ENCODE results near the gene ULK4.

DNA sequence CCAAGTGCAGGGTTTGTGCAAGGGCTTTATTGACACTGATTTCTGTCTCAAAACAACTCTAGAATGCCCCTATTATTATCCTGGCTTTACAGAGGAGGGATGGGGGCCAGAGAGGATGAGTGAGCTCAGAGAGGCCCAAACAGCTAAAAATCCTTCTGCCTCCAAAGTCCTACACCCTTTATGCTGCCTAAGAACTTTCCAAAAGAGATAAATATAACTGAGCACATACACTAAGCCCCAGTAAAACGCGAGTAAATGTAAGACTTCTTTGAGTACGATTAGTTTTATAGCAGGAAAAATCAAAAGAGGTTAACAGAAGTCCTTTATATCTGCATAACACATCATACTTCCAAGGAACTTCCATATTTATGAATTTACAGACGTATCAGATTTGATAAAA, 613.5 kb downstream of the ULK4 start:
- TF ChIP-seq, protein P1, sequence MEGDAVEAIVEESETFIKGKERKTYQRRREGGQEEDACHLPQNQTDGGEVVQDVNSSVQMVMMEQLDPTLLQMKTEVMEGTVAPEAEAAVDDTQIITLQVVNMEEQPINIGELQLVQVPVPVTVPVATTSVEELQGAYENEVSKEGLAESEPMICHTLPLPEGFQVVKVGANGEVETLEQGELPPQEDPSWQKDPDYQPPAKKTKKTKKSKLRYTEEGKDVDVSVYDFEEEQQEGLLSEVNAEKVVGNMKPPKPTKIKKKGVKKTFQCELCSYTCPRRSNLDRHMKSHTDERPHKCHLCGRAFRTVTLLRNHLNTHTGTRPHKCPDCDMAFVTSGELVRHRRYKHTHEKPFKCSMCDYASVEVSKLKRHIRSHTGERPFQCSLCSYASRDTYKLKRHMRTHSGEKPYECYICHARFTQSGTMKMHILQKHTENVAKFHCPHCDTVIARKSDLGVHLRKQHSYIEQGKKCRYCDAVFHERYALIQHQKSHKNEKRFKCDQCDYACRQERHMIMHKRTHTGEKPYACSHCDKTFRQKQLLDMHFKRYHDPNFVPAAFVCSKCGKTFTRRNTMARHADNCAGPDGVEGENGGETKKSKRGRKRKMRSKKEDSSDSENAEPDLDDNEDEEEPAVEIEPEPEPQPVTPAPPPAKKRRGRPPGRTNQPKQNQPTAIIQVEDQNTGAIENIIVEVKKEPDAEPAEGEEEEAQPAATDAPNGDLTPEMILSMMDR (conservative IDR thresholded peaks at IDR 0.05; ENCODE audit: low read length) = no peak
- no peak for TF ChIP-seq EZH2phosphoT487 (IDR thresholded peaks at IDR 0.05; ENCODE audit: borderline replicate concordance)
